ENCODE data around the gene RPS6KB1.
"Not testable (repeated sequence)": the region's sequence is repeated elsewhere in the genome, so short reads cannot be mapped to it uniquely, and the experiment has no call there.

RPS6KB1 gene

GRCh38 chr17:59892924-59893675 is at the start of gene RPS6KB1, which contains the start of gene TUBD1:
TSS of gene RPS6KB1 (plus strand) at chr17:59893121. CDS start at chr17:59893185, 64 bp downstream.
TSS of gene TUBD1 (minus strand) at chr17:59892943. CDS start at chr17:59891002, 1,941 bp downstream.
- peak; percentile 98 for DNase-seq
- in situ Hi-C loops (cut with MboI; ENCODE audit: low pct_unique_long_range_greater_than_20kb, low sequenced_read_pairs): no loop called here

- DNase-seq: no peak
- in situ Hi-C loops (cut with MboI; ENCODE audit: low pct_unique_long_range_greater_than_20kb, low sequenced_read_pairs): no loop called here
Measured at GRCh38 chr17:59844884-59845594, 47.9 kb upstream of the RPS6KB1 start.

GRCh38 chr17:59845595-59846393 is 47.1 kb upstream of the RPS6KB1 start:
- in situ Hi-C loops (cut with MboI; ENCODE audit: low pct_unique_long_range_greater_than_20kb, low sequenced_read_pairs): no loop called here
- no peak for DNase-seq

- in situ Hi-C loops (cut with MboI; ENCODE audit: low pct_unique_long_range_greater_than_20kb, low sequenced_read_pairs): no loop called here
- DNase-seq: no peak
Measured at GRCh38 chr17:59846394-59847165, 46.3 kb upstream of the RPS6KB1 start.

- in situ Hi-C loops (cut with MboI; ENCODE audit: low pct_unique_long_range_greater_than_20kb, low sequenced_read_pairs): no loop called here
- DNase-seq: no peak
Measured at GRCh38 chr17:59848385-59848668, 44.6 kb upstream of the RPS6KB1 start.

- in situ Hi-C loops (cut with MboI; ENCODE audit: low pct_unique_long_range_greater_than_20kb, low sequenced_read_pairs): no loop called here
- DNase-seq: peak; percentile 66
Measured at GRCh38 chr17:59848778-59849177, 44.1 kb upstream of the RPS6KB1 start.

- in situ Hi-C loops (cut with MboI; ENCODE audit: low pct_unique_long_range_greater_than_20kb, low sequenced_read_pairs); DNase-seq: not testable (repeated sequence)
Measured at GRCh38 chr17:59850311-59850710, 42.6 kb upstream of the RPS6KB1 start.

GRCh38 chr17:59851439-59852375 is 41.2 kb upstream of the RPS6KB1 start:
- no peak for DNase-seq
- in situ Hi-C loops (cut with MboI; ENCODE audit: low pct_unique_long_range_greater_than_20kb, low sequenced_read_pairs): no loop called here

GRCh38 chr17:59852847-59853167 is 40.1 kb upstream of the RPS6KB1 start:
- DNase-seq; in situ Hi-C loops (cut with MboI; ENCODE audit: low pct_unique_long_range_greater_than_20kb, low sequenced_read_pairs): not testable (repeated sequence)

GRCh38 chr17:59853168-59853918 is 39.6 kb upstream of the RPS6KB1 start:
- in situ Hi-C loops (cut with MboI; ENCODE audit: low pct_unique_long_range_greater_than_20kb, low sequenced_read_pairs): no loop called here
- no peak for DNase-seq

- DNase-seq; in situ Hi-C loops (cut with MboI; ENCODE audit: low pct_unique_long_range_greater_than_20kb, low sequenced_read_pairs): not testable (repeated sequence)
Measured at GRCh38 chr17:59853919-59854729, 38.8 kb upstream of the RPS6KB1 start.

GRCh38 chr17:59856859-59857794 is 35.8 kb upstream of the RPS6KB1 start:
- in situ Hi-C loops (cut with MboI; ENCODE audit: low pct_unique_long_range_greater_than_20kb, low sequenced_read_pairs): no loop called here
- no peak for DNase-seq

- in situ Hi-C loops (cut with MboI; ENCODE audit: low pct_unique_long_range_greater_than_20kb, low sequenced_read_pairs): no loop called here
- no peak for DNase-seq
Measured at GRCh38 chr17:59858167-59858816, 34.6 kb upstream of the RPS6KB1 start.

GRCh38 chr17:59858932-59859331 is 34.0 kb upstream of the RPS6KB1 start:
- in situ Hi-C loops (cut with MboI; ENCODE audit: low pct_unique_long_range_greater_than_20kb, low sequenced_read_pairs): no loop called here
- DNase-seq: no peak

- peak; percentile 49 for DNase-seq
- in situ Hi-C loops (cut with MboI; ENCODE audit: low pct_unique_long_range_greater_than_20kb, low sequenced_read_pairs): no loop called here
Measured at GRCh38 chr17:59859444-59860025, 33.4 kb upstream of the RPS6KB1 start.
